A549 (cell line): ENCODE measurements around the gene ANKRD23.

ENCODE experiments used
- CBX2 ChIP-seq: fragments of 200-600 bp; sonication (generic); IDR thresholded peaks from 2 replicates; pipeline ENCODE4 v1.6.1; 2016; ENCODE audit warnings: low read depth, mild to moderate bottlenecking, borderline replicate concordance
- POLR2A ChIP-seq: IDR thresholded peaks from 2 replicates; pipeline ENCODE4 v1.6.1; 2012; ENCODE audit warnings: mild to moderate bottlenecking, low read length
- TF ChIP-seq, protein P1 (sequence below): fragments of >200 bp; sonication (Bioruptor Twin); formaldehyde crosslinking; IDR thresholded peaks from 3 replicates; pipeline ENCODE4 v1.5.1; 2016

DNA sequence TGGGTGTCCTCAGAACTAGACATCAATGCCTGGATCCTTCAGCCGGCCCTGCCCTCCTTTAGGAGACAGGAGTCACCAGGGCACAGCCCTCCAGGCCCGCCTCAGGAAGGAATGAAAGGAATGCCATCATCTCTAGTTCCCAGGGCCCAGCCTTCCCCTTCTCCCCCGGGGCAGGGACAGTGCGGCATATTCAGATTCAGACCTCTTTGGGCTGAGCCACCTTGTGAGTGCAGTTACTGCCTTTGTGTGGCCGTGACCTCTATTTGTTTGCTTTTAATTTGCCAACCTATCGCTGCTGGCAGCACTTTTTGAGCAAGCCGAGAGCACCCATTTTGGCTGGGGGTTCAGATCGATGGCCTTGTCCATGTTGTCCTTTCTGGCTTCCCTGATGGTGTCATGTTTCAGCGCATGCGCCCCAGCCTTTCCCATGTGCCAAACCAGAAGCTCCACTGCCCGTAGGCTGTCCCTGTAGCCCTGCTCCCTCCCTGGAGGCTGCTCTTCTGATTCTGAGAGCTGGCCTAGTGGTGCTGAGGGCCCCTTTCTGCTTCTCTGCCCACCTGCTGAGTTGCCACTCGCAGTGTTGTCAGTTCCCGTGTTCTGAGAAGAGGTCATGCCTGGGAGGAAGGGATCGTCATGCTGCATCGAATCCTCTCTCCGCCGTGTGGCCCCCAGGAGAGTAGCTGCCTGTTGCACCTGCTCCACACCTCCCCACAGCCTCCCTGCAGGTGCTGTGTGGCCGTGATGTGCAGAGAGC lies 10.9 kb downstream of the ANKRD23 start:
- TF ChIP-seq POLR2A (no peak), CBX2 (no peak)
- TF ChIP-seq, protein P1, sequence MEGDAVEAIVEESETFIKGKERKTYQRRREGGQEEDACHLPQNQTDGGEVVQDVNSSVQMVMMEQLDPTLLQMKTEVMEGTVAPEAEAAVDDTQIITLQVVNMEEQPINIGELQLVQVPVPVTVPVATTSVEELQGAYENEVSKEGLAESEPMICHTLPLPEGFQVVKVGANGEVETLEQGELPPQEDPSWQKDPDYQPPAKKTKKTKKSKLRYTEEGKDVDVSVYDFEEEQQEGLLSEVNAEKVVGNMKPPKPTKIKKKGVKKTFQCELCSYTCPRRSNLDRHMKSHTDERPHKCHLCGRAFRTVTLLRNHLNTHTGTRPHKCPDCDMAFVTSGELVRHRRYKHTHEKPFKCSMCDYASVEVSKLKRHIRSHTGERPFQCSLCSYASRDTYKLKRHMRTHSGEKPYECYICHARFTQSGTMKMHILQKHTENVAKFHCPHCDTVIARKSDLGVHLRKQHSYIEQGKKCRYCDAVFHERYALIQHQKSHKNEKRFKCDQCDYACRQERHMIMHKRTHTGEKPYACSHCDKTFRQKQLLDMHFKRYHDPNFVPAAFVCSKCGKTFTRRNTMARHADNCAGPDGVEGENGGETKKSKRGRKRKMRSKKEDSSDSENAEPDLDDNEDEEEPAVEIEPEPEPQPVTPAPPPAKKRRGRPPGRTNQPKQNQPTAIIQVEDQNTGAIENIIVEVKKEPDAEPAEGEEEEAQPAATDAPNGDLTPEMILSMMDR = no peak
